NCI-H2196 (cell line): Measurements from ENCODE around the gene SKA3.
"Not testable (repeated sequence)": the region's sequence is repeated elsewhere in the genome, so short reads cannot be mapped to it uniquely, and the experiment has no call there.

Source experiments
- DNase-seq: peaks from one replicate; lab custom pipeline; 2025; ENCODE audit not compliant: unreplicated experiment; lab: John Stamatoyannopoulos, UW

SKA3 gene

GRCh38 chr13:21171420-21171819 lies 4.9 kb downstream of the SKA3 start:
- DNase-seq: no peak

GRCh38 chr13:21165606-21166005 lies 10.7 kb downstream of the SKA3 start:
- DNase-seq: not testable (repeated sequence)

DNA sequence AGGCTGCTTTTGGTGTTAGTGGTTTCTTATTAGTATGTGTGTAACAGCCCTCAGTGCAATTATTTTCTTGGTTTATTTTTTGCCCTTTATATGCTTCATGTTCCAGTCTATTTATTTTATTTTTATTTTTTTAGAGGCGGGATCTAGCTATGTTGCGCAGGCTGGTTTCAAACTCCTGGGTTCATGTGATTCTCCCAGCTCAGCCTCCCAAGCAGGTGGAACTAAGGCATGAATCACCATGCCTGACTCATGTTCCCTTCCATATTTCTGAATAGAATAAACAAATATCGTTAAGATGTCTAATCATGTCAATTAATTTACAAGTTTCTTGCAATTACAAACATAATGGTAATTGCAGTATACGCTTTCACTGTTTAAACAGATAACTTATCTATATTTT lies 11.7 kb downstream of the SKA3 start:
- no peak for DNase-seq

DNA sequence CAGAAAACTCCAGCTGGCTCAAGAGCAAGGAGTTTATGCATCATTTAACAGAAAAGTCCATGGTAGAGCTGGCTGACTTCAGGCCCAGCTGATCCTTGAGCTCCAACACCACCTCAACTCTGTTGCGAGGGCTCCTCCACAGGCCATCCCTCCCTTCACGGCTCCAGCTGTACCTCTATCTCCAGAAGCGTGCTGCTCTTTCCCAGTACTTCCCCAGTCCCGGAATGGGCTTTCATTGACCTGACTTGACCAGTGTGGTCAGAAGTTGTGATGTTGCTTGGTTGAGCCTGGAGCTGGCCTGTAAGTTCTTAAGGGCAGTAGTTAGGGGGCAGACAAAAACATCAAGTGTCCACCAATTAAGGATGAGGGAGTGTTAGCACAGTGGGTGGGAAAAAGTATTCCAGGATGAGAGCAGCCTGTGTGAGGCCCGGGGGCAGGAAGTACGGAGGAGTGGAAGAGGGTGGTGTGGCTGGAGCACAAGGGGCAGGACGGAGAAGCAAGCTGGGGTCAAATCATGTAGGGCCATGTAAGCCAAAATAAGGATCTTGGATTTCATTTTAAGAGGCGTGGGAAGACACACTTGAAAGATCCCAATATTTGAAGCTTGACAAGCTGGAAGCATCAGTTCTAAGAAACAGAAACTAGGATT lies 24.0 kb downstream of the SKA3 start:
- DNase-seq: no peak

- no peak for DNase-seq
Observed at GRCh38 chr13:21150013-21150412, 26.3 kb downstream of the SKA3 start.

- no peak for DNase-seq
Observed at GRCh38 chr13:21149568-21149967, 26.8 kb downstream of the SKA3 start.

DNA sequence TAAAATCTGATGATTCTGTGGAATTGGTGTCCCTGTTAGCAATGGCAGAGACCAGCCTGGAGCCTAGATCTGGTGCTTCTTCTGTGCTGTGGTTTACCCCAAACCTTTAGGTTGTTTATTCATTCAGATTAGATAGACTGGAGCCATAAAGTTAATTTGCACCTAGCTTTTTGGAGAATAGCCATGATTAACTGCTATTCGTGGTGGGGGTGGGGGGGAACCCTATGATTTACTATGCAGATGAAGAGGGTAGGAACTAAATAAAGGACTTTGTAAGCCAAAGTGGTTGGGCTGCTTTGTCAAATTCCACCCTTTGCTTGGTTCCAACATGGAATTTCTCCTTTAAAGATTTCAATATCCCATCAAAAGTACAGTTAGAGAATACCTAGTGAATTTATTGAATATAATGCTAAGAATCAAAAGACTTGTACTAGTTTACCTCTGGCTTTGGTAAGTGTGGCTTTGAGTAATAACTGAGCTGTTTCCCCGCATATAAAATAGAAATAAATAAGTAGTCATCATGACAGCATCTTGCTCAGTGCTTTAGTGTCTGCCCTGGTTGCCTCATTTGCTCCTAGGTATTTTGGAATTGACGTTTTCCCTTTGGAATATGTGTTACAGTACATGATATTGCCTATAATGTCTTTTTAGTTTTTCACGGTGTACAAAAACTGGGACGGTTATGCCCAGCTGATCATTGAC lies 27.6 kb downstream of the SKA3 start:
- DNase-seq: no peak

- no peak for DNase-seq
Observed at GRCh38 chr13:21147827-21148226, 28.5 kb downstream of the SKA3 start.

DNA sequence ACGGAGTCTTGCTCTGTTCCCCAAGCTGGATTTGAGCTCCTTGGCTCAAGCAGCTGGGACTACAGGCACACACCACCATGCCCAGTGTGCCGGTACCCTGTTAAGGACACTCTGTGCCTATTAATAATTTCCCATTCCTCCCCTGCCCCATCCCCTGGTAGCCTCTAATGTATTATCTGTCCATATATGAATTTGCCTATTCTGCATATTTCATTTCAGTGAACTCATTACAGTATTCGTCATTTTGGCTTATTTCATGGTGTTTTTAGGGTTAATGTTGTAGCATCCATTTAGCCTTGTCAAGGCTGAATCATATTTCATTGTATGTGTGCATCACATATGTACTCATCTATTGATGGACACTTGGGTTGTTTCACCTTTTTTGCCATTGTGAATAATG lies 33.6 kb downstream of the SKA3 start:
- DNase-seq: no peak

DNA sequence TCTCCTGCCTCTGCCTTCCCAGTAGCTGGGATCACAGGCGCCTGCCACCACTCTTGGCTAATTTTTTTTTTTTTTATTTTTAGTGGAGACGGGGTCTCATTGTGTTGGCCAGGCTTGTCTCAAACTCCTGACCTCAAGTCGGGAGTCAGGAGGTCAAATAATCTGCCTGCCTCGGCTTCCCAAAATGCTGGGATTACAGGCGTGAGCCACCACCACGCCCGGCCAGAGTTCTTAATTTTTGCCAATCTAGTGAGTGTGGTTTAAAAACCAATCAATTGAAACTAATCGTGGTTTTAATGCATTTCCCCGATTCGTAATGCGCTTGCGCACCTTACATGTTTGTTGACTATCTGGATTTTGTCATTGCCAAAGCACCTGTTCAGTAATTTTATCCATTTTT lies 37.0 kb downstream of the SKA3 start:
- no peak for DNase-seq

- DNase-seq: no peak
Observed at GRCh38 chr13:21138561-21138960, 37.8 kb downstream of the SKA3 start.

GRCh38 chr13:21137696-21138095 lies 38.7 kb downstream of the SKA3 start:
- no peak for DNase-seq

DNA sequence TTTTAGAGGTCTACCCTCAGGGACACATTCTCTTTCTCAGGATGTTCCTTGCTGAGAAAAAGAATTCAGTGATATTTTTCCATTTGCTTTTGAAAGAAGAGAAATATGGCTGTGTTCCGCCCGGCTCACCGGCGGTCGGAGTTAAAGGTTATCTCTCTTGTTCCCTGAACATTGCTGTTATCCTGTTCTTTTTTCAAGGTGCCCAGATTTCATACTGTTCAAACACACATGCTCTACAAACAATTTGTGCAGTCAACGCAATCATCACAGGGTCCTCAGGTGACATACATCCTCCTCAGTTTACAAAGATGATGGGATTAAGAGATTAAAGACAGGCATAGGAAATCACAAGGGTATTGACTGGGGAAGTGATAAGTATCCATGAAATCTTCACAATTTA lies 40.5 kb downstream of the SKA3 start:
- DNase-seq: not testable (repeated sequence)

DNA sequence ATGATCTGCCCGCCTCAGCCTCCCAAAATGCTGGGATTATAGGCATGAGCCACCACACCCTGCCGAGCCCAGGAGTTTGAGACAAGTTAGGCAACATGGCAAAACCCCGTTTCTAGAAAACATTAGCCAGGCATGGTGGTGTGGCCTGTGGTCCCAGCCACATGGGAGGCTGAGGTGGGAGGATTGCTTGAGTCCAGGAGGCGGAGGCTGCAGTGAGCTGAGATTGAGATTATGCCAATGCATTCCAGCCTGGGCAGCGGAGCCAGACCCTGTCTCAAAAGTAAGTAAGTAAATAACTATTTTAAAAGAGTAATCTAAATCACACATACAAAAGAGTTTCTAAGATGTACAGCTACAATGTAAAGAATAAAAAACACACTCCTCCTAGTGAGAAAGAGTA lies 41.9 kb downstream of the SKA3 start:
- no peak for DNase-seq

- no peak for DNase-seq
Observed at GRCh38 chr13:21133077-21133476, 43.3 kb downstream of the SKA3 start.

DNA sequence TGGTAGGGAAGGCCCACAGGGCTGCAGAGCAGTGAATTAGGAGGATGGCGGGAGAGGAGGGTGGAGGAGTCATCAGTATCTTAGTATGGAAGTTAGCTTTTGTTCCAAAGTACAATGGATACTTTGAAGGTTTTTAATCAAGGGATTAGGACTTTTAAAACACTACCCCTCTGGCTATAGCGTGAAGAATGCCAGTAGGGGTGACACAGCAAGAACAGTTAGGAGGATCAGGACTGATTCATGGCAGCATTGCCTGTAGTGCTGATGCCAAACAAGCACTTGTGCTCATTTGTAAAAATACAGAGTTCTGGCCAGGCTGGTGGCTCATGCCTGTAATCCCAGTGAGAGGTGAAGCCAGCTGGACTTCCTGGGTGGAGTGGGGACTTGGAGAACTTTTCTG lies 46.2 kb downstream of the SKA3 start:
- DNase-seq: no peak

GRCh38 chr13:21124852-21125251 lies 51.5 kb downstream of the SKA3 start:
- DNase-seq: peak; percentile 54

GRCh38 chr13:21123956-21124355 lies 52.4 kb downstream of the SKA3 start:
- DNase-seq: no peak

DNA sequence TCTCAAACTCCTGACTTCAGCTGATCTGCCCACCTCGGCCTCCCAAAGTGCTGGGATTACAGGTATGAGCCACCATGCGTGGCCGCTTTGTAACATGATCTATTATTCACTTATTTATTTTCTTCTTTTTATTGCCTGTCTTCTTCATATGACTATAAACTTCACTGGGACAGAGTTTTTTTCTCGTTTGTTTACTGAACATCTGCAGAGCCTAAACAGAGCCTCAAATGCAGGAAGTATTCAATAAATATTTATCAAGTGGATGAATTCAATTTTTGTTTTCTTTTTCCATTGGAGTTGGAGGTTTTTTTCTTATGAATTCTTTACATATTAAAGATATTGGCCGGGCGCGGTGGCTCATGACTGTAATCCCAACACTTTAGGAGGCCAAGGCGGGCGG lies 54.7 kb downstream of the SKA3 start:
- no peak for DNase-seq

GRCh38 chr13:21120191-21120590 lies 56.2 kb downstream of the SKA3 start:
- DNase-seq: no peak

GRCh38 chr13:21119526-21119925 lies 56.8 kb downstream of the SKA3 start:
- no peak for DNase-seq

DNA sequence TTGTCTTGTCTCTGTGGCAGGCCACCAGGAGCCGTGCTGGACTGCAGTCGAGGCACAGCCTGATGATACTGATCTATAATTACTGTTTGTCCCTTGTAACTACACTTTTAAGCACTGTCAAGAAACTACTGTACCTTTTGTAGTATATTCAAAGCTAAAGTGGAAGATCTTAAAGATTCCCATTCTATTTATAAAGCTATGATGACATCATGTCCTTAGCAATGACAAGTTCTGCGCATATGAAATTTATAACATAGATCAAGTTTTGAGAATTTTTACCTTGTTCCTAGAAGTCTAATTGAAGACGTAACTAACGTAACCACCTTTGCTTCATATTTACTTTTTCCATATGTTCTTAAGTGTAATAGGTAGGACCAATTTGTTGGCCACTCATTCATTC lies 58.2 kb downstream of the SKA3 start:
- no peak for DNase-seq
